ENCODE data around the gene C1orf198.
"Not testable (repeated sequence)": the region's sequence is repeated elsewhere in the genome, so short reads cannot be mapped to it uniquely, and the experiment has no call there.

The C1orf198 gene

DNA sequence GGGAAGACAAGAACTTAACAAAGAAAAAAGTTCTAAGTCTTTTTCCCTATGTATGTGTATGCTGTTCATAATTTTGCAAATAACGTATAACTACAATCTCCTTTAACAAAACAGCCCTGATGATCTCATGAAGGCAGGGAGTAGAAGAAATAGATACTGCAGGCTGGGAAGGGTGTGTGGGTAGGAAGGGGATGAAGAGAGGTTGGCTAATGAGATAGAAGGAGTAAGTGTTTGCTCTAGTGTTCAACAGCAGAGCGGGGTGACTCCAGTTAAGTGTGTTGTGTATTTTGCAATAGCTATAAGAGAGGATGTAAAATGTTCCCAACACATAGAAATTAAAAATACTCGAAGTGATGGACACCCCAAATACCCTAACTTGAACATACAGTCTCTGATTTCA lies 20.1 kb downstream of the C1orf198 start:
- Histone ChIP-seq H3F3A (ENCODE audit: control insufficient read depth, insufficient read depth) (no peaks in the 10 kb centered on the region), H3K4me2 (ENCODE audit: low read length) (no peak overlapping the region), H3K4me3 (ENCODE audit: low read length) (no peak overlapping the region), H3K9me3 (ENCODE audit: control insufficient read depth, insufficient read depth, low read length) (no peaks in the 10 kb centered on the region), H3K36me3 (ENCODE audit: control insufficient read depth, low read length) (no peaks in the 10 kb centered on the region), H4K20me1 (ENCODE audit: control insufficient read depth, insufficient read depth, low read depth, low read length) (no peaks in the 10 kb centered on the region), H3K9me2 (replicated peaks; ENCODE audit: control insufficient read depth, low read length) (no peaks in the 10 kb centered on the region), H3K79me2 (ENCODE audit: control insufficient read depth, low read length) (no peaks in the 10 kb centered on the region), H3K27ac (ENCODE audit: low read depth, low read length) (no peak overlapping the region), H3K4me1 (ENCODE audit: control insufficient read depth, low read length) (no peaks in the 10 kb centered on the region), H3K27me3 (ENCODE audit: control insufficient read depth, low read length) (no peaks in the 10 kb centered on the region)
- TF ChIP-seq EZH2phosphoT487 (IDR thresholded peaks at IDR 0.05; ENCODE audit: borderline replicate concordance, low read length), result no peak
- TF ChIP-seq, protein P1, sequence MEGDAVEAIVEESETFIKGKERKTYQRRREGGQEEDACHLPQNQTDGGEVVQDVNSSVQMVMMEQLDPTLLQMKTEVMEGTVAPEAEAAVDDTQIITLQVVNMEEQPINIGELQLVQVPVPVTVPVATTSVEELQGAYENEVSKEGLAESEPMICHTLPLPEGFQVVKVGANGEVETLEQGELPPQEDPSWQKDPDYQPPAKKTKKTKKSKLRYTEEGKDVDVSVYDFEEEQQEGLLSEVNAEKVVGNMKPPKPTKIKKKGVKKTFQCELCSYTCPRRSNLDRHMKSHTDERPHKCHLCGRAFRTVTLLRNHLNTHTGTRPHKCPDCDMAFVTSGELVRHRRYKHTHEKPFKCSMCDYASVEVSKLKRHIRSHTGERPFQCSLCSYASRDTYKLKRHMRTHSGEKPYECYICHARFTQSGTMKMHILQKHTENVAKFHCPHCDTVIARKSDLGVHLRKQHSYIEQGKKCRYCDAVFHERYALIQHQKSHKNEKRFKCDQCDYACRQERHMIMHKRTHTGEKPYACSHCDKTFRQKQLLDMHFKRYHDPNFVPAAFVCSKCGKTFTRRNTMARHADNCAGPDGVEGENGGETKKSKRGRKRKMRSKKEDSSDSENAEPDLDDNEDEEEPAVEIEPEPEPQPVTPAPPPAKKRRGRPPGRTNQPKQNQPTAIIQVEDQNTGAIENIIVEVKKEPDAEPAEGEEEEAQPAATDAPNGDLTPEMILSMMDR (IDR thresholded peaks at IDR 0.05; ENCODE audit: low read depth, low read length, poor library complexity, severe bottlenecking), result no peak

DNA sequence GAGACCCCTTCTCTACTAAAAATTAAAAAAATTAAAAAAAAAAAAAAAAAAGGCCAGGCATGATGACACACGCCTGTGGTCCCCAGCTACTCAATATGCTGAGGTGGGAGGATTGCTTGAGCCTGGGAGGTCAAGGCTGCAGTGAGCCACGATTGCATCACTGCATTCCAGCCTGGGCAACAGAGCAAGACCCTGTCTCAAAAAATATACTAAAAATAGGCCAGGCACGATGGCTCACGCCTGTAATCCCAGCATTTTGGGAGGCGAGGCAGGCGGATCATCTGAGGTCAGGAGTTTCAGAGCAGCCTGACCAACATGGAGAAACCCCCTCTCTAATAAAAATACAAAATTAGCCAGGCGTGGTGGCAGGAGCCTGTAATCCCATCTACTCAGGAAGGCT lies 23.1 kb downstream of the C1orf198 start:
- H3K79me2 ChIP-seq (ENCODE audit: control insufficient read depth, low read length); H3K9me3 ChIP-seq (ENCODE audit: control insufficient read depth, insufficient read depth, low read length); H3K4me2 ChIP-seq (ENCODE audit: low read length); H3K4me1 ChIP-seq (ENCODE audit: control insufficient read depth, low read length); H4K20me1 ChIP-seq (ENCODE audit: control insufficient read depth, insufficient read depth, low read depth, low read length); H3K27me3 ChIP-seq (ENCODE audit: control insufficient read depth, low read length); H3K4me3 ChIP-seq (ENCODE audit: low read length); H3K27ac ChIP-seq (ENCODE audit: low read depth, low read length); H3K36me3 ChIP-seq (ENCODE audit: control insufficient read depth, low read length); H3K9me2 ChIP-seq (replicated peaks; ENCODE audit: control insufficient read depth, low read length); H3F3A ChIP-seq (ENCODE audit: control insufficient read depth, insufficient read depth): not testable (repeated sequence)

DNA sequence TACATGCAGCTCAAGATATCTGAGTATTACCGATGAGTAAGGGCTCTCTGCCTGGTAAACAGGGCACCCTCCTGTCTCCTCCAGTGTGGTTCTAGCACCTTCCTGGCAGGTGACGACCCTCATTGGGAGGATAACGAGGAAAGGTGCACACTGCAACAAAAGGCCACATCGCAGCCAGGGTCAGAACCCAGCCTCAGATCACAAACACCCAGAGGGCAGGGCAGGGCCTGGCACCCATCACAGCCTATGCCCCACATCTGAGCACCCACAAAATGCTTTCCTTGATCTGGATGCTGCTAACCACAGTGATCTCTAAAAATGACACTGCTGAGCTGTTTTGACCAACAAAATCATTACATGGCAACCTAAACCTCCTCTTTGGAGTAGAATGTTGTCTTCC lies 23.8 kb downstream of the C1orf198 start:
- Histone ChIP-seq H3F3A (ENCODE audit: control insufficient read depth, insufficient read depth) (no peaks in the 10 kb centered on the region), H4K20me1 (ENCODE audit: control insufficient read depth, insufficient read depth, low read depth, low read length) (no peaks in the 10 kb centered on the region), H3K9me3 (ENCODE audit: control insufficient read depth, insufficient read depth, low read length) (no peaks in the 10 kb centered on the region), H3K36me3 (ENCODE audit: control insufficient read depth, low read length) (no peaks in the 10 kb centered on the region), H3K79me2 (ENCODE audit: control insufficient read depth, low read length) (no peaks in the 10 kb centered on the region), H3K4me1 (ENCODE audit: control insufficient read depth, low read length) (no peaks in the 10 kb centered on the region), H3K4me2 (ENCODE audit: low read length) (no peak overlapping the region), H3K9me2 (replicated peaks; ENCODE audit: control insufficient read depth, low read length) (no peaks in the 10 kb centered on the region), H3K27me3 (ENCODE audit: control insufficient read depth, low read length) (no peaks in the 10 kb centered on the region), H3K27ac (ENCODE audit: low read depth, low read length) (no peak overlapping the region), H3K4me3 (ENCODE audit: low read length) (no peak overlapping the region)
- no peak for TF ChIP-seq EZH2phosphoT487 (IDR thresholded peaks at IDR 0.05; ENCODE audit: borderline replicate concordance, low read length)
- TF ChIP-seq, protein P1 (IDR thresholded peaks at IDR 0.05; ENCODE audit: low read depth, low read length, poor library complexity, severe bottlenecking), result no peak

DNA sequence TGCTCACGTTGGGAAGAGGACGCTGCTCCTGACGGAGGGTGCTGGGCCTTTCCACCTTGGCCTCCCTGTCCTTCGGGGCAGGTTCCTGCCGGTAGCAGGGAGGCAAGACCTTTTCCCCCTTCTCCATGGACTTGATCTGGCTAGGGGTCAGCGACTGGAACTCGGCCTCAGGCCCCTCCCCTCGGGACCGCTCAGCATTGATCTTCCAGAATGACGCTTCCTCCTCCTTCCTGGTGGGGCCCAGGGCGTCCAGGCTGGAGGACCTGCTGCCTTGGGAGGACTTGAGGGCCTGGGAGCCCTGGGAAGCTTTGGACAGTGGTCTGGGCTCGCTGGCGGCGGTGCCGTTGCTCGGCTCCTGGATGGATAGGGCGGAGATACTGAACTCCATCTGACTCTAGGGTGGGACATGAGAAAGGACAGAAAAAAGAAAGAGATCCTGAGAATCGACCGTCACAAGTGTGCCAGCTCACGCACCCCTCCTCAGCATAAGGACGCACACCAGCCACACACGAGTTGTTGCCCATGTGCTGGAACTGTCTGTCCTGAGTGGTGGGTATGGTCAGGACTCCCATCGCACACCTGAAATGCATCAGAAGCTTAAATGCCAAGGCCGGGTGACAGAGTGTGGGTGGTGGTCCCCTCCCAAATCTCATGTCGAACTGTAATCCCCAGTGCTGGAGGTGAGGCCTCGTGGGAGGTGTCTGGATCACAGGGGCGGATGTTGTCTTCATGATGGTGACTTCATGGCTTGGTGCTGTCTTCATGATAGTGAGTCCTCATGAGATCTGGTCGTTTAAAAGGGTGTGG lies 24.6 kb downstream of the C1orf198 start:
- H3K27ac ChIP-seq (ENCODE audit: low read depth, low read length), result no peak overlapping the region
- H3K9me3 ChIP-seq (ENCODE audit: control insufficient read depth, insufficient read depth, low read length), result no peaks in the 10 kb centered on the region
- H3K4me3 ChIP-seq (ENCODE audit: low read length), result no peak overlapping the region
- H4K20me1 ChIP-seq (ENCODE audit: control insufficient read depth, insufficient read depth, low read depth, low read length), result no peaks in the 10 kb centered on the region
- no peaks in the 10 kb centered on the region for H3K4me1 ChIP-seq (ENCODE audit: control insufficient read depth, low read length)
- H3K36me3 ChIP-seq (ENCODE audit: control insufficient read depth, low read length), result no peaks in the 10 kb centered on the region
- no peak for TF ChIP-seq EZH2phosphoT487 (IDR thresholded peaks at IDR 0.05; ENCODE audit: borderline replicate concordance, low read length)
- TF ChIP-seq, protein P1 (IDR thresholded peaks at IDR 0.05; ENCODE audit: low read depth, low read length, poor library complexity, severe bottlenecking), result no peak
- no peaks in the 10 kb centered on the region for H3K27me3 ChIP-seq (ENCODE audit: control insufficient read depth, low read length)
- H3K4me2 ChIP-seq (ENCODE audit: low read length), result no peak overlapping the region
- H3K9me2 ChIP-seq (replicated peaks; ENCODE audit: control insufficient read depth, low read length), result no peaks in the 10 kb centered on the region
- no peaks in the 10 kb centered on the region for H3F3A ChIP-seq (ENCODE audit: control insufficient read depth, insufficient read depth)
- H3K79me2 ChIP-seq (ENCODE audit: control insufficient read depth, low read length), result no peaks in the 10 kb centered on the region
